ENCODE data around the gene USP30. TPM values are rescaled to one million over a fixed set of nuclear protein-coding genes. Genes with fewer than 3 reads are reported as not detected.

Gene USP30, protein sequence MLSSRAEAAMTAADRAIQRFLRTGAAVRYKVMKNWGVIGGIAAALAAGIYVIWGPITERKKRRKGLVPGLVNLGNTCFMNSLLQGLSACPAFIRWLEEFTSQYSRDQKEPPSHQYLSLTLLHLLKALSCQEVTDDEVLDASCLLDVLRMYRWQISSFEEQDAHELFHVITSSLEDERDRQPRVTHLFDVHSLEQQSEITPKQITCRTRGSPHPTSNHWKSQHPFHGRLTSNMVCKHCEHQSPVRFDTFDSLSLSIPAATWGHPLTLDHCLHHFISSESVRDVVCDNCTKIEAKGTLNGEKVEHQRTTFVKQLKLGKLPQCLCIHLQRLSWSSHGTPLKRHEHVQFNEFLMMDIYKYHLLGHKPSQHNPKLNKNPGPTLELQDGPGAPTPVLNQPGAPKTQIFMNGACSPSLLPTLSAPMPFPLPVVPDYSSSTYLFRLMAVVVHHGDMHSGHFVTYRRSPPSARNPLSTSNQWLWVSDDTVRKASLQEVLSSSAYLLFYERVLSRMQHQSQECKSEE
- total RNA-seq: 6.0 and 7.3 TPM in 2 replicates

DNA sequence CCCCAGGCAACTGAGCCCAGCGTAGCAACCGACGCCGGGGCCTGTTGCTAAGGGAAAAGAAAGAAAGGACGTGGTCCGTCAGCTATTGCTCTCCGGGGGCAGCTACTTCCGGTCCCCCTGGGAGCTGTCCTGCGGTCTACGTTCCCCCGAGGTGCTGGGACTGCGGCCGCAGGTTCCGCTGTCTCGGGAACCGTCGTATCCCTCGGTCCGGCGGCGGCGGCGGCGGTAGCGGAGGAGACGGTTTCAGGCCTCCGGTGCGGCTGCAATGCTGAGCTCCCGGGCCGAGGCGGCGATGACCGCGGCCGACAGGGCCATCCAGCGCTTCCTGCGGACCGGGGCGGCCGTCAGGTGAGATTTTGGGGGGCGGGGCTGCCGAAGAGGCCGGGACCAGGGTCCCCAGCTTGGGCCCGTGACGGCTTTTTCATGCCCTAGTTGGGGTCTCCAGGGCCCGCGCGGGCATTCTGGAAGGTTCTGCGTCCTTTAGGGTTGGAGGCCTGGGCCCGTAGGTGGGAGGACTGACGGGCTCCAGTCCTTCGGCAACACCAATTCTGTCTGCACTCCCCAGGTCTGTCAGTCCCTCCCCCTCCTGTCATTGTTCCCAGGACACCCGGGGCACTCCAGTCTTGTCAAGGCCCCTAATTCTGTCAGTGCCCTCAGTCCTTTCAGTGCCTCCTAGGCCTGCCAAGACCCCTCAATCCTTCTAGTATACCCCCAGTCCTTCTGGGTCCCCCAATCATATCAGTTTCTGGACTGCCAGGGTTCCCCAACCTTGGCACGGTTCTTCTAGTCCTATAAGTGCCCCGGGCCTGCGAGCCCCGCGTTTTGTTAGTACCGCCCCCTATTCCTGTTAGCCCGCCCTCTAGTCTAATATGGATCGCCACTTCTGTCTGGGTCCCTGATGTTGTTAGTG lies at the start of gene USP30:
TSS of gene USP30 (plus strand) at position 163 of the 910 bp plus-strand sequence. CDS start at position 266, 103 bp downstream.

DNA sequence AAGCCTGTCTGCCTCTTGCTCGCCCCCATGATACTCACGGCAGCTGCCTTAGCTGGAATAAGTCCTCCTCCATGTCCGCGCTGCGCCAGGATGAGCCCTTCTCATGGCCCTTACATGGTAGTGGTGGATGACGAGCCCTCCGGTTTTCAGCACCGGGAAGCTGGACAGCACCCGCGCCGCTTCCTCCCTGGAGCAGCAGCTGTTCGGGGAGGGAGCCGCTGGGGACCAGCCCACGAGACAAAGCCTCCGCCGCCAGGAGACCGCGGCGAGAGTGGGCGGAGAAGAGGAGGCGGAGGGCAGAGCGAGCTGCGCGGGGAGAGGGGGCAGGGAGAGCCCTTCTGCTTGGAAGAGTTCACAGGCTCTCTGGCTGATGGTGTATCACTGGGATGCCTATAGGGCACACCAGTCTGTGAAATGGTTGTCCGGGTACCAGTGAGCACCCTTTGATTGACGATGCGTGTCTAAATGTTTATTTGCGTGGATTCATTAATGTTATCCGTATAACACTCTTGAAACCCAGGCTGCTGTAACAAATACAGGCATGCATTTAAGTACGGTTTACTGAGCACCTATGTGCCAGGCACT lies 31.5 kb upstream of the USP30 start, which contains the start of gene SVOP:
TSS of gene SVOP (minus strand) at position 273 of the 585 bp plus-strand sequence. CDS start at position 73, 200 bp downstream.

DNA sequence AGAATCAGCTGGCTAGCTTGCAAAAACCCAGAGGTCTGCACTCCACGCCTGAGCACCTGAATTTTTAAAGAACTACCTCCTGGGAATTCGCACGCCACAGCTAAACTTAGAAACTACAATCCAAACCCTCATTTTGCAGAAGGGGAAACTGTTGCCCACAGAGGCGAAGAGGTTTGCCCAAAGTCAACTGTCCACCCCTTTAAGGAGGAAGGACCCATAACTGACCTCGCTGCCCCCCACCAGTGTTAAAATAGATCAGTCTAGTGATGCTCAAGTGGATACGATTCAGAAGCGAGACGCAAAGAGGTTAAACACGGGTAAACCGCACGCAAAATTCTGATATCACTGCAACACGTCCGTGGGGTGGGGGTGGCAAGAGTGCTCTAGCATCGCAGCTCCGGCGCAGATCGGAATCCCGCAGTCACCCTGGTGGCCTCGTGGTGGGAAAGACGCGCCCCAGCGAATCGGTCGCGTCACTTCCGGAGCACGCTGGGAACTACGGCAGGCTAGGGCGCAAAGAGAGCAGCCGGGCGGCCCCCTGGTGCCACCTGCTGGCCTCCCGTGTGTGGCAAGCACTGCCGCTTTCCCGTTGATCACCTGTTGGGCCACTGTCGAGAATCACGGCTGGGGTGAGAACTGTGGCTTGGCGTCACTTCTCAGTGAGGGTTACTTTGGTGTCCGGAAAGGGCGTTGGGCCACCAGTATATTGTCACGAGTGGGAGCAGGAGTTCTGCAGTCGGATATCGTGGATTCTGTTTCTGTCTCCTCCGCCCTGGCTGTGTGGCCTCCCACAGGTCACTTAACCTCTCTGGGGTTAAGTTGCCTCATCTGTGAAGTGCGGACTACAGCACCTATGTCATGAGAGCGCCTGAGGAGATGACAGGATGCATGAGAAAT lies 40.9 kb downstream of the USP30 start, which contains the start of gene ALKBH2:
TSS of gene ALKBH2 (minus strand) at position 451 of the 897 bp plus-strand sequence. CDS start 686 bp downstream, outside the sequence.

DNA sequence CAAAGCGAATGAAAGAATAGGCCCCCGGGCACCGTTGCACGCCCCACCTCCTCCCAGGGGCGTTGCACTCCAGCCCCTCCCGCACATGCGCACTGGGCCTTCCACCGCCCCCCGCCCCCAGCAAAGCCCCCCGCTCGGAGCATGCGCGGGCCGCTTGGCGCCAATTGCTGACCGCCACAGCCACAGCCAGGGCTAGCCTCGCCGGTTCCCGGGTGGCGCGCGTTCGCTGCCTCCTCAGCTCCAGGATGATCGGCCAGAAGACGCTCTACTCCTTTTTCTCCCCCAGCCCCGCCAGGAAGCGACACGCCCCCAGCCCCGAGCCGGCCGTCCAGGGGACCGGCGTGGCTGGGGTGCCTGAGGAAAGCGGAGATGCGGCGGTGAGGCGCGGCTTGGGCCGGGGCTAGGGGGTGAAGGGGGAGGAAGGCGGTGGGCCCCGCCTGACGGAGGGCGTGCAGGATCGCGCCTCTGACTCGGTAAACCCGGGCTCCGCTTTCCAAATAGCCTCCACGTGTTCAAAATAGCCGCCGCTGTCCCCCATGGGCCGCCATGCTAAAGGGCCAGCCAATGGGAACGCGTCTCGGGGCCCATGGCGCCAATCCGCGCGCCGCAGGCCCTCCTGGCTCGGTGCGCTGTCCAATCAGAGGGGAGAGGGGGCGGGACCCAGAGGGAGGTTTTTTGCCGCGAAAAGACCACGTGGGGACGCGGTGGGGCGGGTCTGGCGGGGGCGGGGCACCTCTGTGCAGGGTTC lies 45.2 kb downstream of the USP30 start, which contains the start of gene UNG:
TSS of gene UNG (plus strand) at position 163 of the 748 bp plus-strand sequence. CDS start at position 246, 83 bp downstream.

DNA sequence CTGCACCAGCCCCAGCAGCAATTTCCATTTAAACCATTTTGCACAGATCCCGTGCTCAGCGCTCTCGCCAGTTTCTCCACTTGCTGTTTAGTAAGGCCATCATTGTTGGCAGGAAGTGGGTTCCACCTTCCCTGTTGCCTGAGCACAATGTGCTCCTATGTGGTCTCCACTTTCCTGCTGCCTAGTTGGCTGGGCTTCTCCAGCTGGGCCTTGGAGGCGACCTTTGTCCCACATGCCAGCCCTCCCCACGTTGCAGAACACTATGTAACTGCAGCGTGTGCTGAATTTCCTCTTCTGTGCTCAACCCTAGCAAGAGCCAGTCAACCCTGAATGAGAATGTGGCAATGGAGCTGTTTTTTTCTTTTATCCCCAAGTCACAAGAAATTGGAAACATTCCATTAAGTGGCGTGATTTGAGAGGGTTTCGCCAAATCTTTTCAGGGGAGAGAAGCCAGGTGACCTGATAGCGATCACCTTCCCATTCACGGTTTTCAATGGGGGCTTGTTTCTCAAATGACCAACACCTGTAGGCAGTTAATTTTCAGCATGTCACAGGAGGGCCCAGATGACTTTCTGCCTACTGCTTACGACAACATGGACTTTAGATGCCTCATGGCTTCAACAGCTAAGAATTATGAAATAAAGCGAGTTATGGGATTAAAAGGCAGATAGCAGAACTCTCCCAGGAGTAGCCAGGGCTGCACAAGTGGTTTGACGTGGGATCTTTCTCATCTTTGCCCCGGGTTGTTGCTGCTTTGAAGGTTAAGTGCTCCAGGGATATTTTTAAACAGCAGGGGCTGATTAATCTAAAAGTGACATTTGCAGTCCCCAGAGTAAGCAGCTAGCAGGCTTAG lies 63.6 kb downstream of the USP30 start, which contains the start of gene ACACB:
TSS of gene ACACB (plus strand) at position 830 of the 853 bp plus-strand sequence. CDS start 22,819 bp downstream, outside the sequence.

Other genes starting within 250 kb of the USP30 start
- gene SSH1, start 195.0 kb upstream of the USP30 start, total RNA-seq: 7.4 and 17.4 TPM in 2 replicates
- 0.09 TPM in 1 of 2 replicates, not detected in the other for gene DAO, start 172.5 kb upstream of the USP30 start, total RNA-seq
- not detected in 2 replicates for gene SVOP, start 31.5 kb upstream of the USP30 start, total RNA-seq
- gene ALKBH2, start 40.9 kb downstream of the USP30 start, total RNA-seq: 18.3 and 19.8 TPM in 2 replicates
- 11.7 and 18.1 TPM in 2 replicates for gene UNG, start 45.0 kb downstream of the USP30 start, total RNA-seq
- gene ACACB, start 64.0 kb downstream of the USP30 start, total RNA-seq: 6.0 and 7.3 TPM in 2 replicates

Measured in smooth muscle cell of bladder (primary cell).